DMS79 treated with DMSO at 0.1 percent for 48 hours (cell line): Measurements from ENCODE around the gene HEXD.
"Not testable (repeated sequence)": the region's sequence is repeated elsewhere in the genome, so short reads cannot be mapped to it uniquely, and the experiment has no call there.

ENCODE experiments used
- DNase-seq: peaks from one replicate; lab custom pipeline; 2025; lab: John Stamatoyannopoulos, UW

The HEXD gene

DNA sequence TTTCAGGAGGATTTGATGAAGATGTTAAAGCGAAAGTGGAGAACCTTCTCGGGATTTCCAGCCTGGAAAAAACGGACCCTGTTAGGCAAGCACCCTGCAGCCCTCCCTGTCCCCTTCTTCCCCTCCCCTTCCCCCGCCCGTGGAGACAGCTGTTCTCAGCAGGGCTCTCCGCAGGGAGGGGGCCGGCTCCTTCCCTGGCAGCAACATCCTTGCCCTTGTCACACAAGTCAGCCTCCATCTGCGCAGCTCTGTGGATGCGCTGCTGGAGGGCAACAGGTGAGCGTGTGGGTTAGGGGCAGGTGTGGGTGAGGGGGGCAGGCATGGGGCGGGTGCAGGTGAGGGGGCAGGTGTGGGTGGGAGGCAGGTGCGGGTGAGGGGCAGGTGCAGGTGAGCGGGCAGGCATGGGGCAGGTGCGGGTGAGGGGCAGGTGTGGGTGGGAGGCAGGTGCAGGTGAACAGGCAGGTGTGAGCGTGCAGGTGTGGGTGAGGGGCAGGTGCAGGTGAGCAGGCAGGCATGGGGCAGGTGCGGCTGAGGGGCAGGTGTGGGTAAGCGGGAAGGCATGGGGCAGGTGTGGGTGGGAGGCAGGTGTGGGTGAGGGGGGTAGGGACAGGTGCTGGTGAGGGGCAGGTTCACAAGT is 23.0 kb downstream of the HEXD start:
- no peak for DNase-seq

DNA sequence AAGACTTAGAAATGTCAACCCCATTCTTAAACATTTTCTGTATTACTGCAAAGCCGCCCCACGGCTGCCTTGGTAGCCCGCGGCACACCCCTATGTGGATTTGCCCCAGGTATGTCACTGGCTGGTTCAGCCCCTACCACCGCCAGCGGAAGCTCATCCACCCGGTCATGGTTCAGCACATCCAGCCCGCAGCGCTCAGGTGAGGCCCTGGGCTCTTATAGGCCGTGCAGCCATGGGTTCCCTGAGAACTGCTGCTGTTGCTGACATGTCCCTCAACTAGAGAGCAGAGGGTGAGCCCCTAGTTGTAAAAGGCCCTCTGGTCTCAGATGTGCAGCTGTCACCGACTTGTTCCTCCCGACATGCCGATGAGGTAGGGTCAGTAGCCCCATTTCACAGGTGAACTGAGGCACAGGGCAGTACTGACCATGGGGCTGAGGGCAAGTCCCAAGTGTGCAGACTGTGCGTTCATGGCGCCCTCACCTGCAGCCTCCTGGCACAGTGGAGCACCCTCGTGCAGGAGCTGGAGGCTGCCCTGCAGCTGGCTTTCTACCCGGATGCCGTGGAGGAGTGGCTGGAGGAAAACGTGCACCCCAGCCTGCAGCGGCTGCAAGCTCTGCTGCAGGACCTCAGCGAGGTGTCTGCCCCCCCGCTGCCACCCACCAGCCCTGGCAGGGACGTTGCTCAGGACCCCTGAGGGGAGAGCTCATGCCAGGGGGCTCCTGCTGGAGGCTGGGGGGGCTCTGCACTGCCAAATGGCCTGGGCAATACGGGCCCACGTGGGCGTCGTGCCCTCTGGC is 23.7 kb downstream of the HEXD start:
- no peak for DNase-seq

DNA sequence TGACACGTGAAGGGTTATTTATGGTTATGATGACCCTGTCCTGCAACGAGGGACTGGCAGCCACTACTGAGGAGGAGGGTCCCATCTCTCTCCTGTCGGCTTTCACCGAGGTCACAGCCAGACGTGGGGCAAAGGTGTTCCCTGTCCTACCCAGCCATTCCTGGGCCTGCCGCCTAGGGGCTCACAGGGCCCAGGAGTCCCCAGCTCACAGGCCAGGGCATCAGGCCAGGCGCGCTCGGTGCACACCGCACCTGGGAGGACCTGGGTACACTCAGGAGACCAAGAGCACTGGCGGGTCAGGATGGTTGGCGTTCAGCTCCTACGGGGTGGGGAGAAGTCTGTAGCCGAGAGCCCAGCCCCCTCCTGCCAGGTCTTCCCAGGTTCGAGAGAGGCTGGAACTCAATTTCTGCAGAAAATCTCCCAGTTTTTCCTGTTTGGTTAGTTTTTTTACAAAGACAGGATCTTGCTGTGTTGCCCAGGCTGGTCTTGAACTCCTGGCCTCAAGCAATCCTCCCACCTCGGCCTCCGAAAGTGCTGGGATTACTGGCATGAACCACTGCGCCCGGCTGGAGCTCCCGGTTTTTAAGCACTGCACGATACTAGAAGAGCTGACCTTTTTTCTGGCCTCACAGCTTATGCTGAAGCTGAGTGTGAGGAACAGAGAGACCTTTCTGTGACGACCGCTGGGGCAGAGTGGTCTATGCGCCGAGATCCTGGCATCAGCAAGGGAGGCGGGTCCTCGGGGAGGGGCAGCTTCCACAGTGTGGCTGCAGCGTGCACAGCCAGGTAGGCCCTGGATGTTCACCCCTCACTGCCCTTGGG is 24.7 kb downstream of the HEXD start:
- no peak for DNase-seq

DNA sequence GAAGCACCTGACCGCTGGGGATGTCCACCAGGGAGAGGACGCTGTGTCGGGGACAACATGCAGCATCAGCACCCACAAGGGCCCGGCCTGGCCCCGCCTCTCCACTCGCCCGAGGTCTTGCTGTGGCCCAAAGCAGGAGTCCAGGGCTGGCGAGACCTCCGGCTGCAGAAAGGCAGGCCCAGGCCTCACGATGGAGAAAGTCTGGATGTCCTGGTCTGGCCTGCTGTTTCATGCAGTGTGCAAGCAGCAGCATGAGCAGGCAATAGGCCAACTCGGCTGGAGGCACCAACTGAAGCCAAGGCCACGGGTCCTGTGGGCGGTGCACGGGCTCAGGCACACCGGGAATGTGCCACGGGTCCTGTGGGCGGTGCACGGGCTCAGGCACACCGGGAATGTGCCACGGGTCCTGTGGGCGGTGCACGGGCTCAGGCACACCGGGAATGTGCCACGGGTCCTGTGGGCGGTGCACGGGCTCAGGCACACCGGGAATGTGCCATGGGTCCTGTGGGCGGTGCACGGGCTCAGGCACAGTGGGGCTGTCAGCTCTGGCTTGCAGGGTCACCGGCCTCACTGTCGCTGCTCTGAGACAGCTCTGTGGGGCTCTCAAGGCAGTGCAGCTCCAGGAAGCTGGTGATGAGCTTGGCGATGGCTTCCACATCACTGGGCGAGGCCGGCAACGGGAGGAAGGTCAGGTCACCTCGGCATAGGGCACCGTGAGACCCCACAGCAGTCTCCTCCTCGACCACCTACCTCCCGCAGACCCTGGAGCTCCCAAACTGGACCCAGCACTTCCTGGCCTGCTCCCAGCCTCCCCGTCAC is 25.5 kb downstream of the HEXD start:
- DNase-seq, result no peak

GRCh38 chr17:82444284-82444893 is 26.2 kb downstream of the HEXD start:
- DNase-seq, result no peak

- no peak for DNase-seq
Observed at GRCh38 chr17:82444941-82445521, 26.9 kb downstream of the HEXD start.

GRCh38 chr17:82445542-82445941 is 27.4 kb downstream of the HEXD start:
- DNase-seq, result no peak

DNA sequence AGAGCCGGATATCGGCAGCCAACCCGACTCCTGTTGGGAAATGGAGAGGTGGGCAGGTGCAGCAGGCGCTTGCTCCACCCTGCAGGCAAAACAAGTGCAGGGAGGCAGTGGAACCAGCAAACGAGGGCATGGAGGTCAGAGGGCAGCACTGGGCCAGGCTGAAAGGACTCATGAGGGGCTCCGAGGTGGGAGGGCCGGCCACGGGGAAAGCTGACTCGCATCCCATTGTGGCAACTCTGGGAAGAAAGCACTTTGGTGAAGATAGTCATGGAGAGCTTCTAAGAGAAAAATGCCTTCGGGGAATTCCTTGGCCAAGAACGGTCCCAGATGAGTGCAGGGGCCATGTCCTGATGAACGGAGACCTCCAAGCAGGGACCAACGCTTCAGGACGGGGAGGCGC is 28.0 kb downstream of the HEXD start:
- no peak for DNase-seq

GRCh38 chr17:82446649-82447048 is 28.5 kb downstream of the HEXD start:
- DNase-seq, result no peak

DNA sequence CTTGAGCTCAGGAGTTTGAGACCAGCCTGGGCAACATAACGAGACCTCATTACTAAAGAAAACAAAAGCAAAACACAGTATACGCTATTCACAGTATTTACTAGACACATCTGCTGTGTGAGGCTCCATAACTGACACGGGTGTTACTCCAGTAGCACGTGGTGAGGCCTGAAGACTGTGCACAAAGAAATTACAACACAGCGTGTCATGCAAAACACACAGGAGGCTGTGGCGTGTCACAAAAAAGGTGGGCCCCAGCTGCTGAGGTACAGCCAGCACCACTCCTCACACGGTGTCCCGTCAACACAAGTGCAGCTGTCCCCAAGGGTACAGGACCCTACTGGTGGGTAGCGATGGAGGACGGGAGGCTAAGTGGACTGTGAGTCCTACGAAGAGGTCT is 29.7 kb downstream of the HEXD start:
- no peak for DNase-seq

DNA sequence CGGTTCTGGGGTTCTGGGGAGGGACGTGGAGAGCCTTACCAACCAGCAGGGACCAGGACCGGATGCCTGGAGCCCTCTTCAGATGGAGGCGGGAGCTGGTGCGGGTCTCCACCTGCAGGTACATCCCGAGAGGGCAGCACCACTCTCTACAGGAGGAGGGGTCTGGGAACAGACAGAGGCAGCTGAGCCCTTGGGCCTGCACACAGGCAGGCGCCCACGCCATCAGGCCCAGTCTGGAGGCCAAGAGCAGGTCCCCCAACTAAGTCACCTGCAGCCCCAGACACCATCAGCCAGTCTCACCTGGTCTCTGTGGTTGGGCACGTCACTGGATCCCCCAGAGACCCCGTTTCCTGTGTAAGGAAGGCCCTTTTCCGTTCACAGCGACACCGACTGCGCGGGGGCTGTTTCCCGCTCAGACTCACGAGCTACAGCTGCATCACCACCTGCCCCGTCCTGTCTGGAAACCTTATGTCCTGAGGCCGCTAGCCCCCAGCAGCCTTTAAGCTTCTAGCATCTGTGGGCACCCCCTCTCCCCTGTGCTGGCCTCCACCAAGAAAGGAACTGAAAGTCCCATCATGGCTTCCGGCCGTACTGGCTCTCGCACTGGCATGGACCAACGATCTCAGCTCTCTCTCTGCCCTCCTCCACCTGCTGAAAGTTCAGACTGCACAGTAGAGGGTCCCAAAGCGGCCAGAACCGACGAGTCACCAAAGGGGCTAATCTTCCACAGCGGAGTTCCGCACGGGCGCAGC is 31.2 kb downstream of the HEXD start:
- DNase-seq, result peak; percentile 47

- DNase-seq, result no peak
Observed at GRCh38 chr17:82449883-82450356, 31.8 kb downstream of the HEXD start.

- peak; percentile 67 for DNase-seq
Observed at GRCh38 chr17:82450357-82451106, 32.4 kb downstream of the HEXD start, which contains the start of gene CYBC1. Gene CYBC1 (minus strand): TSS chr17:82450752. CDS start chr17:82449254, 1,498 bp downstream.

DNA sequence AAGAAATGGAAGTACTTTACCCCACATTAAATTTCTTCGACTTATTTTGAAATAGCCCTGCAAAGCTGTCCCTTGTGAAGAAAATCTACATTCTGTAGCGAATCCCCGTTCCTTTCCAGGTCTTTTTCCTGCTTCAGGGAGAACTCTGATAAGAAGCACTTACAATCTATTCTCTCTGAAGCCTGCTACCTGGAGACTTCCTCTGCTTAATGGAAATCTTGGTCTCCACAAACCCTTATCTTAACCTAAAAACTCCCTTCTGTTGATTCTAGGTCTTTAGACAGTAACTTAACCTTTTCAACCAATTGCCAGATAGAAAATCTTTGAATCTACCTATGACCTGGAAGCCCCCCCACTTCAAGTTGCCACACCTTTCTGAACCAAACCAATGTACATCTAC is 34.0 kb downstream of the HEXD start:
- no peak for DNase-seq

DNA sequence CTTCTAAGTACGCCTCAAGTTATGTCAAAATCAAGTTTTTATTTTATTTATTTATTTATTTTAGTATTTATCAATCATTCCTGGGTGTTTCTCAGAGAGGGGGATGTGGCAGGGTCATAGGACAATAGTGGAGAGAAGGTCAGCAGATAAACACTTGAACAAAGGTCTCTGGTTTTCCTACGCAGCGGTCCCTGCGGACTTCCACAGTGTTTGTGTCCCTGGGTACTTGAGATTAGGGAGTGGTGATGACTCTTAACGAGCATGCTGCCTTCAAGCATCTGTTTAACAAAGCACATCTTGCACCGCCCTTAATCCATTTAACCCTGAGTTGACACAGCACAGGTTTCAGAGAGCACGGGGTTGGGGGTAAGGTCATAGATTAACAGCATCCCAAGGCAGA is 35.0 kb downstream of the HEXD start:
- DNase-seq, result not testable (repeated sequence)

DNA sequence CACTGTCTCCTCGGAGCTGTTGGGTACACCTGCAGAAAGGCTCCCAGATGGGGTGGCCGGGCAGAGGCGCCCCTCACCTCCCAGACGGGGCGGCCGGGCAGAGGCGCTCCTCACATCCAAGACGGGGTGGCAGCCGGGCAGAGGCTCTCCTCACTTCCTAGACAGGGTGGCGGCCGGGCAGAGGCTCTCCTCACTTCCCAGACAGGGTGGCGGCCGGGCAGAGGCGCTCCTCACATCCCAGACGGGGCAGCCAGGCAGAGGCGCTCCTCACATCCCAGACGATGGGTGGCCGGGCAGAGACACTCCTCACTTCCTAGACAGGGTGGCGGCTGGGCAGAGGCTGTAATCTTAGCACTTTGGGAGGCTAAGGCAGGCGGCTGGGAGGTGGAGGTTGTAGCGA is 35.6 kb downstream of the HEXD start:
- DNase-seq, result not testable (repeated sequence)

DNA sequence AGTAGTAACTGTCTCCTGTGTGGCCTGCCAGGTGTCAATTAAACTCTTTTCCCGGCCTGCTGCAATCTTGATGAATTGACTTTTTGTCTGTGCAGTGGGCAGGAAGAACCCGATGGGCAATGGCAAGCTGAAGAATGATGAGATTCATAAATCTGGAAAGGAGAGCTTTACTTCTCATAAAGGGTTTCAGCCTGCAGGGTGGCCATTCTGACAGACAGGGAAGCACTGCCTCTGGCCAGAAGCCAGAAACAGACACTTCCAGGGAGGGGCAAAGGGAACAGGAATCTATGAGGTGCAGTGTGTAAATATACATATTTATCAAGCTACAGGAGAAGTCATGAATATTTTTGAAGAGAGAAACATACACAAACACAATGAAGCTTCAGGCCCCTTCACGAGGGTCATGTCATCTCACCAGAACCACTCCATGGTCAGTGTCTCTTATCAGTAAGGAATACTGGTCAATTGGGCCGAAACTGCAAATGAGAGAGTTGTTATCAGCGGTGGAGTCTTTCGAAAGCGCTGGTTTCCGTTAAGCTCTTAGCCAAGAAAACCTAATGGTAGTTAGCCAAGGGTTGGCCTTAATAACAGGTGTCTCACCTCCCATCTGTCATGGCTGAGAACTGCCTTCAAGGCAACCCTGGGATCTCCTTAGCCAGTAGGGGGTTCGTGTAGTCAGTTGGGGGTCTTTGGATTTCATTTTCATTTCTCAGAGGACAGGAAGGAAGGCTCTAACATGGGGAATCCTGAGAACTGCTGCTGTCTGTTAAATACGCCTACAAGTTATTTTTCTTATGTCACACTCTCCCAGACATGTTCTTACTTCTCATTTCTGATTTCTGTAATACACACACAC is 39.2 kb downstream of the HEXD start:
- DNase-seq, result no peak

- peak; percentile 70 for DNase-seq
Observed at GRCh38 chr17:82457929-82458178, 39.7 kb downstream of the HEXD start.
